GM23338 (cell line): ENCODE data around the gene DOCK3. TPM values are rescaled to one million over a fixed set of nuclear protein-coding genes. Genes with fewer than 3 reads are reported as not detected.

Experiments
- ATAC-seq: fragments of 200-7000 bp; cut with Tn5 transposase; 3 replicates; pipeline ENCODE4 v1.9.1; 2020
- DNase-seq: peaks from one replicate; pipeline ENCODE4 v3.0.0-alpha.2; 2015; ENCODE audit warnings: low spot score
- H2AFZ ChIP-seq: fragments of 200-600 bp; sonication (generic); 2 replicates; pipeline ENCODE4 v1.8.0; 2016; ENCODE audit warnings: antibody characterized with exemption, mild to moderate bottlenecking, moderate library complexity
- H3F3A ChIP-seq: fragments of 200-600 bp; sonication (generic); replicated peaks from 2 replicates; pipeline ENCODE4 v1.8.0; 2017; ENCODE audit warnings: antibody characterized with exemption, mixed run types, low read depth
- H3K27ac ChIP-seq: fragments of 200-600 bp; sonication (generic); 2 replicates; pipeline ENCODE4 v1.6.1; 2016; ENCODE audit warnings: low read depth
- H3K27me3 ChIP-seq: fragments of 200-600 bp; sonication (generic); 2 replicates; pipeline ENCODE4 v1.8.0; 2016; ENCODE audit warnings: mild to moderate bottlenecking, mixed run types, moderate library complexity; ENCODE audit not compliant: insufficient read depth
- H3K36me3 ChIP-seq: fragments of 200-600 bp; sonication (generic); 2 replicates; pipeline ENCODE4 v1.8.0; 2016; ENCODE audit warnings: mild to moderate bottlenecking; ENCODE audit not compliant: insufficient read depth
- H3K4me1 ChIP-seq: fragments of 200-600 bp; sonication (generic); 2 replicates; pipeline ENCODE4 v1.8.0; 2016; ENCODE audit warnings: mild to moderate bottlenecking, moderate library complexity; ENCODE audit not compliant: insufficient read depth
- H3K4me2 ChIP-seq: fragments of 200-600 bp; sonication (generic); 2 replicates; pipeline ENCODE4 v1.7.1; 2017; ENCODE audit warnings: mixed run types
- H3K4me3 ChIP-seq: fragments of 200-600 bp; sonication (generic); 2 replicates; pipeline ENCODE4 v1.6.1; 2016; ENCODE audit warnings: mixed run types
- H3K79me2 ChIP-seq: fragments of 200-600 bp; sonication (generic); replicated peaks from 2 replicates; pipeline ENCODE4 v1.8.0; 2017; ENCODE audit warnings: mild to moderate bottlenecking; ENCODE audit not compliant: insufficient read depth
- H3K9me2 ChIP-seq: fragments of 200-600 bp; sonication (generic); 2 replicates; pipeline ENCODE4 v1.8.0; 2017; ENCODE audit not compliant: insufficient read depth
- H4K20me1 ChIP-seq: fragments of 200-600 bp; sonication (generic); replicated peaks from 2 replicates; pipeline ENCODE4 v1.8.0; 2017; ENCODE audit warnings: mild to moderate bottlenecking; ENCODE audit not compliant: insufficient read depth
- H3K27ac Mint-ChIP-seq: 2 replicates; pipeline ENCODE4 v1.8.0; 2020; ENCODE audit warnings: inconsistent platforms, mild to moderate bottlenecking, moderate library complexity, mixed read lengths
- H3K27me3 Mint-ChIP-seq: 3 replicates; pipeline ENCODE4 v1.8.0; 2022; ENCODE audit warnings: low read depth, mild to moderate bottlenecking, moderate library complexity, mixed read lengths, inconsistent platforms; ENCODE audit not compliant: insufficient read depth, poor library complexity
- H3K36me3 Mint-ChIP-seq: 3 replicates; pipeline ENCODE4 v1.8.0; 2021; ENCODE audit warnings: low read depth, mild to moderate bottlenecking, inconsistent platforms, moderate library complexity, mixed read lengths
- H3K4me1 Mint-ChIP-seq: 3 replicates; pipeline ENCODE4 v1.8.0; 2020; ENCODE audit warnings: mild to moderate bottlenecking, inconsistent platforms, mixed read lengths
- H3K4me3 Mint-ChIP-seq: 3 replicates; pipeline ENCODE4 v1.8.0; 2021; ENCODE audit warnings: moderate library complexity, mild to moderate bottlenecking, inconsistent platforms, mixed read lengths
- H3K9me3 Mint-ChIP-seq: 3 replicates; pipeline ENCODE4 v1.8.0; 2020; ENCODE audit warnings: moderate library complexity, mild to moderate bottlenecking, inconsistent platforms, mixed read lengths
- CREB1 ChIP-seq: fragments of 250-450 bp; sonication (Bioruptor Pico); IDR thresholded peaks from 2 replicates; pipeline ENCODE4 v1.5.0; 2020; ENCODE audit warnings: low read depth, mild to moderate bottlenecking, moderate library complexity
- NANOG ChIP-seq: IDR thresholded peaks from 2 replicates; pipeline ENCODE4 v1.6.1; 2016; ENCODE audit warnings: antibody characterized with exemption, borderline replicate concordance
- STAT1 ChIP-seq: IDR thresholded peaks from one replicate; pipeline ENCODE4 v1.6.1; 2016; ENCODE audit warnings: antibody characterized with exemption; ENCODE audit not compliant: unreplicated experiment
- polyA plus RNA-seq: library from polyadenylated mRNA; unstranded; fragments of >200 nt; fragmentation: Nextera tagmentation; extraction: Ambion mirVana; gene quantifications from 2 replicates; pipeline ENCODE4 v1.2.1, GENCODE V29; 2016
- total RNA-seq: library from RNA; depleted of rRNA; stranded (reverse); fragments of >200 nt; shearing (Covaris generic); gene quantifications from 2 replicates; pipeline ENCODE4 v1.2.3, GENCODE V29; 2014
- TF ChIP-seq, protein P1 (sequence below): fragments of 250-450 bp; sonication (Bioruptor Pico); IDR thresholded peaks from 2 replicates; pipeline ENCODE4 v1.5.0; 2020; ENCODE audit warnings: mild to moderate bottlenecking, moderate library complexity
- TF ChIP-seq, protein P2 (sequence below): IDR thresholded peaks from one replicate; pipeline ENCODE4 v1.6.1; 2018; ENCODE audit warnings: antibody characterized with exemption; ENCODE audit not compliant: unreplicated experiment

The DOCK3 gene
- total and polyA plus RNA-seq, 2 experiments from 2014 or later: 2.4 to 5.6 TPM

DNA sequence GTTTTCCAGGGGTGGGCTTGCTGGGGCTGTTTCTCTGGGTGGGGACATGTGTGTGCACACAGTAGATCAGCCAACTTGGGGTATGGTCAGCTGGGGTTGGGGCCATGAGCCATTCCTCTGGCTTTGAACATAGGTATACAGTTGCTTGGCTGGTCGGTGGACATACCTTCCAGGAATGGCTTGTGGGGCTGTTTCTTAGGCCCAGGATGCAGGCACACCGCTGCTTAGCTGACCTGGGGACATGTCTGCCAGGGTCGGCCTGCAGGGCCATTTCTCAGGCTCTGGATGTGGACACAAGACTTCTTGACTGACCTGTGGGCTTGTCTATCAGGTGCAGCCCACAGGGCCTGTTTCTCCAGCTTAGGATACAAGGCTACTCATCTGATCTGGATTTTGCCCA, 130.6 kb downstream of the DOCK3 start (continued):
- TF ChIP-seq, protein P1, sequence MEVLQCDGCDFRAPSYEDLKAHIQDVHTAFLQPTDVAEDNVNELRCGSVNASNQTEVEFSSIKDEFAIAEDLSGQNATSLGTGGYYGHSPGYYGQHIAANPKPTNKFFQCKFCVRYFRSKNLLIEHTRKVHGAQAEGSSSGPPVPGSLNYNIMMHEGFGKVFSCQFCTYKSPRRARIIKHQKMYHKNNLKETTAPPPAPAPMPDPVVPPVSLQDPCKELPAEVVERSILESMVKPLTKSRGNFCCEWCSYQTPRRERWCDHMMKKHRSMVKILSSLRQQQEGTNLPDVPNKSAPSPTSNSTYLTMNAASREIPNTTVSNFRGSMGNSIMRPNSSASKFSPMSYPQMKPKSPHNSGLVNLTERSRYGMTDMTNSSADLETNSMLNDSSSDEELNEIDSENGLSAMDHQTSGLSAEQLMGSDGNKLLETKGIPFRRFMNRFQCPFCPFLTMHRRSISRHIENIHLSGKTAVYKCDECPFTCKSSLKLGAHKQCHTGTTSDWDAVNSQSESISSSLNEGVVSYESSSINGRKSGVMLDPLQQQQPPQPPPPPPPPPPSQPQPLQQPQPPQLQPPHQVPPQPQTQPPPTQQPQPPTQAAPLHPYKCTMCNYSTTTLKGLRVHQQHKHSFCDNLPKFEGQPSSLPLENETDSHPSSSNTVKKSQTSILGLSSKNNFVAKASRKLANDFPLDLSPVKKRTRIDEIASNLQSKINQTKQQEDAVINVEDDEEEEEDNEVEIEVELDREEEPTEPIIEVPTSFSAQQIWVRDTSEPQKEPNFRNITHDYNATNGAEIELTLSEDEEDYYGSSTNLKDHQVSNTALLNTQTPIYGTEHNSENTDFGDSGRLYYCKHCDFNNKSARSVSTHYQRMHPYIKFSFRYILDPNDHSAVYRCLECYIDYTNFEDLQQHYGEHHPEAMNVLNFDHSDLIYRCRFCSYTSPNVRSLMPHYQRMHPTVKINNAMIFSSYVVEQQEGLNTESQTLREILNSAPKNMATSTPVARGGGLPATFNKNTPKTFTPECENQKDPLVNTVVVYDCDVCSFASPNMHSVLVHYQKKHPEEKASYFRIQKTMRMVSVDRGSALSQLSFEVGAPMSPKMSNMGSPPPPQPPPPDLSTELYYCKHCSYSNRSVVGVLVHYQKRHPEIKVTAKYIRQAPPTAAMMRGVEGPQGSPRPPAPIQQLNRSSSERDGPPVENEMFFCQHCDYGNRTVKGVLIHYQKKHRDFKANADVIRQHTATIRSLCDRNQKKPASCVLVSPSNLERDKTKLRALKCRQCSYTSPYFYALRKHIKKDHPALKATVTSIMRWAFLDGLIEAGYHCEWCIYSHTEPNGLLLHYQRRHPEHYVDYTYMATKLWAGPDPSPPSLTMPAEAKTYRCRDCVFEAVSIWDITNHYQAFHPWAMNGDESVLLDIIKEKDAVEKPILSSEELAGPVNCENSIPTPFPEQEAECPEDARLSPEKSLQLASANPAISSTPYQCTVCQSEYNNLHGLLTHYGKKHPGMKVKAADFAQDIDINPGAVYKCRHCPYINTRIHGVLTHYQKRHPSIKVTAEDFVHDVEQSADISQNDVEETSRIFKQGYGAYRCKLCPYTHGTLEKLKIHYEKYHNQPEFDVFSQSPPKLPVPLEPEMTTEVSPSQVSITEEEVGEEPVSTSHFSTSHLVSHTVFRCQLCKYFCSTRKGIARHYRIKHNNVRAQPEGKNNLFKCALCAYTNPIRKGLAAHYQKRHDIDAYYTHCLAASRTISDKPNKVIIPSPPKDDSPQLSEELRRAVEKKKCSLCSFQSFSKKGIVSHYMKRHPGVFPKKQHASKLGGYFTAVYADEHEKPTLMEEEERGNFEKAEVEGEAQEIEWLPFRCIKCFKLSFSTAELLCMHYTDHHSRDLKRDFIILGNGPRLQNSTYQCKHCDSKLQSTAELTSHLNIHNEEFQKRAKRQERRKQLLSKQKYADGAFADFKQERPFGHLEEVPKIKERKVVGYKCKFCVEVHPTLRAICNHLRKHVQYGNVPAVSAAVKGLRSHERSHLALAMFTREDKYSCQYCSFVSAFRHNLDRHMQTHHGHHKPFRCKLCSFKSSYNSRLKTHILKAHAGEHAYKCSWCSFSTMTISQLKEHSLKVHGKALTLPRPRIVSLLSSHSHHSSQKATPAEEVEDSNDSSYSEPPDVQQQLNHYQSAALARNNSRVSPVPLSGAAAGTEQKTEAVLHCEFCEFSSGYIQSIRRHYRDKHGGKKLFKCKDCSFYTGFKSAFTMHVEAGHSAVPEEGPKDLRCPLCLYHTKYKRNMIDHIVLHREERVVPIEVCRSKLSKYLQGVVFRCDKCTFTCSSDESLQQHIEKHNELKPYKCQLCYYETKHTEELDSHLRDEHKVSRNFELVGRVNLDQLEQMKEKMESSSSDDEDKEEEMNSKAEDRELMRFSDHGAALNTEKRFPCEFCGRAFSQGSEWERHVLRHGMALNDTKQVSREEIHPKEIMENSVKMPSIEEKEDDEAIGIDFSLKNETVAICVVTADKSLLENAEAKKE (CRISPR knock-in tag): no peak
- no peak for TF ChIP-seq NANOG
- TF ChIP-seq, protein P2, sequence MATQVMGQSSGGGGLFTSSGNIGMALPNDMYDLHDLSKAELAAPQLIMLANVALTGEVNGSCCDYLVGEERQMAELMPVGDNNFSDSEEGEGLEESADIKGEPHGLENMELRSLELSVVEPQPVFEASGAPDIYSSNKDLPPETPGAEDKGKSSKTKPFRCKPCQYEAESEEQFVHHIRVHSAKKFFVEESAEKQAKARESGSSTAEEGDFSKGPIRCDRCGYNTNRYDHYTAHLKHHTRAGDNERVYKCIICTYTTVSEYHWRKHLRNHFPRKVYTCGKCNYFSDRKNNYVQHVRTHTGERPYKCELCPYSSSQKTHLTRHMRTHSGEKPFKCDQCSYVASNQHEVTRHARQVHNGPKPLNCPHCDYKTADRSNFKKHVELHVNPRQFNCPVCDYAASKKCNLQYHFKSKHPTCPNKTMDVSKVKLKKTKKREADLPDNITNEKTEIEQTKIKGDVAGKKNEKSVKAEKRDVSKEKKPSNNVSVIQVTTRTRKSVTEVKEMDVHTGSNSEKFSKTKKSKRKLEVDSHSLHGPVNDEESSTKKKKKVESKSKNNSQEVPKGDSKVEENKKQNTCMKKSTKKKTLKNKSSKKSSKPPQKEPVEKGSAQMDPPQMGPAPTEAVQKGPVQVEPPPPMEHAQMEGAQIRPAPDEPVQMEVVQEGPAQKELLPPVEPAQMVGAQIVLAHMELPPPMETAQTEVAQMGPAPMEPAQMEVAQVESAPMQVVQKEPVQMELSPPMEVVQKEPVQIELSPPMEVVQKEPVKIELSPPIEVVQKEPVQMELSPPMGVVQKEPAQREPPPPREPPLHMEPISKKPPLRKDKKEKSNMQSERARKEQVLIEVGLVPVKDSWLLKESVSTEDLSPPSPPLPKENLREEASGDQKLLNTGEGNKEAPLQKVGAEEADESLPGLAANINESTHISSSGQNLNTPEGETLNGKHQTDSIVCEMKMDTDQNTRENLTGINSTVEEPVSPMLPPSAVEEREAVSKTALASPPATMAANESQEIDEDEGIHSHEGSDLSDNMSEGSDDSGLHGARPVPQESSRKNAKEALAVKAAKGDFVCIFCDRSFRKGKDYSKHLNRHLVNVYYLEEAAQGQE: no peak
- no peak for TF ChIP-seq STAT1
- no peak for TF ChIP-seq CREB1

GRCh38 chr3:50806031-50806430, 131.3 kb downstream of the DOCK3 start:
- no peak for ATAC-seq
- Mint-ChIP-seq H3K4me1 (peaks cover 13% of the 10 kb centered on the region), H3K36me3 (peaks cover 45% of the 10 kb centered on the region), H3K9me3 (peaks cover 54% of the 10 kb centered on the region), H3K4me3 (no peak overlapping the region), H3K27me3 (peaks cover 10% of the 10 kb centered on the region), H3K27ac (no peak overlapping the region)
- Histone ChIP-seq H4K20me1 (no peaks in the 10 kb centered on the region), H2AFZ (no peak overlapping the region), H3K4me1 (no peaks in the 10 kb centered on the region; the same call in 1 of the 2 replicates), H3K27me3 (no peaks in the 10 kb centered on the region), H3K27ac (no peak overlapping the region), H3K36me3 (peaks cover 18% of the 10 kb centered on the region; the same call in 1 of the 2 replicates), H3K79me2 (peaks cover 5% of the 10 kb centered on the region), H3K9me2 (no peaks in the 10 kb centered on the region), H3F3A (no peaks in the 10 kb centered on the region), H3K4me2 (no peak overlapping the region), H3K4me3 (no peak overlapping the region)
- DNase-seq: no peak
- TF ChIP-seq, protein P1 (CRISPR knock-in tag): no peak
